LHCN-M2 (cell line): Measurements from ENCODE around the gene FNDC3B. TPM values are rescaled to one million over a fixed set of nuclear protein-coding genes. Genes with fewer than 3 reads are reported as not detected.
A peak's percentile ranks its signal among the peaks of the same experiment; 100 is the strongest.

ENCODE experiments used
- DNase-seq: peaks from one replicate; pipeline ENCODE4 v3.0.0-alpha.2; 2012; ENCODE audit warnings: low read depth
- total RNA-seq: library from RNA; depleted of rRNA; stranded (reverse); fragments of >200 nt; gene quantifications from 2 replicates; pipeline ENCODE4 v1.2.3, GENCODE V29; 2014

The FNDC3B gene
- total RNA-seq, 1 experiment from 2014 or later, result 40.4 TPM

GRCh38 chr3:172258624-172259023, 219.2 kb downstream of the FNDC3B start:
- DNase-seq, result no peak

- DNase-seq, result no peak
Measured at GRCh38 chr3:172259111-172259541, 219.7 kb downstream of the FNDC3B start.

DNA sequence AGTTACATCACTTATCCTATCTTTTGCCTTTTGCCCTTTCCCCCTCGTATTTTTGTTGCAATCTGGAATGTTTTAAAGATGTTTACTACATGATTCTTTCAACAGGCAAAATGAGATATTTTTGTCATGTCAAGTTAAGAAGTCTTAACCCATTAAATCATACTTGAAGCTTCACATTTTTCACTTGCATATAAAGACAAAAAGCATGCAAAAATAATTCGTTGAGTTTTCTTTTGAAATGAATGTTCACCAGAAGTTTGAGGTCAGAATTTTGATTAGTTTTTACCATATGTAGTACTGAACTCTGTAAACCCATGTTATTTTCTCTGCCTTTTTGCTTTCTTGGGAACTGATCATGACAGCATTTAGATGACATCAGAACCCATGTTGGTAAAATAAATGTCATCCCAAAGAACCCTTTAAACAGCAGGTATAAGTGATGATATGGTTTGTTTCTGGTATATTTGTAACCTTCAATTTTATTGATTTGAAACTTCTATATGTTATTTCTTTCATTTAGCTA, 220.4 kb downstream of the FNDC3B start:
- no peak for DNase-seq

DNA sequence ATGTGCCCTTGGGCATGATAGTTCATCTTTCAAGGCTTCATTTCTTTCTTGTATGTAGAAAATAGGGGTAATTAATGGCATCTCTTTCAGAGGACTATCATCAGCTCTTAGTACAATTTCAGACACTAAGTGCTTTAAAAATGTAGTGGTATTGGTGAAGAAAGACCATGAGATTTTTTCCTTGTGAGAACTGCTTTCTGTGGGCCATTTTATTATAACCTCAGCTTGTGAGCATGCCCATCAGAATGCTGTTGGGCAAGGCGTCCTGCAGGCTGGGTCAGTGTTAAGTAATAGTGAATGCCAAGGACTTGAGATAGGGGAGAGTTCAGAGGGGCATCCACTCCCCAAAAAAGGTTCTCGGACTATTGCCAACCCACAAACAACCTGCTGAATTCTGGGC, 221.0 kb downstream of the FNDC3B start:
- DNase-seq, result peak; percentile 21

DNA sequence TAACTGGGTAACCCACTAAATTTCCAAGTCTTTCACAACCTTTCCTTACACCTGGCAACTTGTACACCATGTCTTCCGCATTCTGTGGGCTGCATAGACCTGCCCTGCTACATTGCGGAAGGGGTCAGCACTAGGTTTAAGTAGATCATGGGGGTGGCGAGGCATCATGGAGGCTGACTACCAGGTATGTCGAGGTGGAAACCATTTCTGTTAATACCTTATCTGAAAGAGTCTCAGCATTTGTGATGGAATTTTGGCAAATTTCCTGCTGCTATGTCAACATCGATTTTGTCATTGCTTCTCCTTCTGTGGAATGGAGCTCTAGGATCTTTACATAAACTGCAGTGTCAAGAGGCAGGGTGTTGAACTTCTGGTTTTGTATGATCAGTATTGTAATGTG, 221.7 kb downstream of the FNDC3B start:
- no peak for DNase-seq

GRCh38 chr3:172262991-172263608, 223.7 kb downstream of the FNDC3B start:
- DNase-seq, result no peak

DNA sequence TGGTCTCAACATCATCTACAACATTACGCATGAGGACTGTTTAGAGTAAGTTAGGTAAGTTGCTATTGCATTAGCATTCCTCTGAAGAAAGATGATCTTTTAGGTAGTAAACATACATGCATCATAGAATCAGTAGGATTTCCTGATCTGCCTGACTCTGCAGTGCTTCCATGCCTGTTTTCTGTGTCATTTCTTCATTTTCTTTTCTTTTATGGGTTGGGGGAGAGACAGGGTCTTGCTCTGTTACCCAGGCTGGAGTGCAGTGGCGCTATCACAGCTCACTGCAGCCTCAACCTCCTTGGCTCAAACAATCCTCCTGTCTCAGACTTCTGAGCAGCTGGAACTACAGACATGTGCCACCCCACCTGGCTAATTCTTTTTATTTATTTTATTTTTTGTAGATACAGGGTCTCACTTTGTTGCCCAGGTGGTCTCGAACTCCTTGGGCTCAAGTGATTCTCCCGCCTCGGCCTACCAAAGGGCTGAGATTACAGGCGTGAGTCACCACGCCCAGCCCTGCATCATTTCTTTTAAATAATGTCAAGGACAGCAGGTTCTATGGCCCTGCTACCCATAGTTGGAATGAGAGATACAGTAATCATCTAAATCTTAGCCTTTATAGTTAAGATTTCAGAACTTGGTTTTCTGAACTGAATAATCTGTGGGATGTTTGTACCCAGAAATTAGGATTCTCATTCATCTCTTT, 224.6 kb downstream of the FNDC3B start:
- DNase-seq, result no peak

- no peak for DNase-seq
Measured at GRCh38 chr3:172266103-172266502, 226.7 kb downstream of the FNDC3B start.

GRCh38 chr3:172268425-172268824, 229.0 kb downstream of the FNDC3B start:
- no peak for DNase-seq

DNA sequence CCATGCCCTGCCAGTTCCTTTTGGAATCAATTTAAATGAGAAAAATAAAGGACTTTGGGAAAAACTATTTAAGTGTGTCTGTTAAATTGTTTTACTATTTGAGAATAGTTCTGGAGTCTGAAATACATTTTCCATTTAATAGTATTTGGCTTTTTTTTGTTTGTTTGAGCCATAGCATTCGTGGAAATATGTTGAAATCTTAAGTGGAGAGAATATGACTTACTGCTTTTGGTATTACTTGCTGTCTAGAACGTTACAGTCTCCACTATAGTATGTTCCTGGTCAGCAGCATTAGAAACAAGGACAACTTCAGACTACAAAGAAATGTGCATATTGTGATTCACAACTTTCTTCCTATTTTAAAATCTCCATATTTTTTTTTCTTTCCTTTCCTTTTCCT, 229.5 kb downstream of the FNDC3B start:
- no peak for DNase-seq

DNA sequence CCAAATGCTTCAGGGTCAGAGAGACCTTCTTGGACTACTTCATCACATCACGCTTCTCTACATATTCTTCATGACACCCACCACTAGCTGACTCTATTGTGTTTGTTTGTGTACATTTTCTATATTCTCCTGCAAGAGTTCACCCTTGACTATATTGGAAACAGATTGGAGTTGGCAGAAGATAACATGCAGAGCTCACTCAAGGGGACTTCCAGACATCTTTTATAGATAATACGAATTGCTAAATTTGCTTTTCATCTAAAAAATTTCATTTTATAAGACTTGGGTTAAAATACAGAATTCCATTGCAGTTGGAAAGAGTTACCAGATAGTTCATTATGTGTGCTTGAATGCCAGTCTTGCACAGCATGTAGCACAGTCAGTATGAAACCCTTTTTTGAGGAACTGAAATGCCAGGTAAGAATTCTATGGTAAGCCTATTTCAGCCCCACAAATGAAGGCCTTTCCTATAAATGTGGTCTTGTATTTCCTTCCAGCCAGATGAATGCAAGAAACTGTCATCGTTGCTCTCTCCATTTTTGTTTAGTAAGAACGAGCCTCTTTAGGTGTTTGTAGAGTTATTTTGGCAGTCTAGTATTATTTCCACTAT, 231.3 kb downstream of the FNDC3B start:
- no peak for DNase-seq

- DNase-seq, result no peak
Measured at GRCh38 chr3:172271386-172271976, 232.1 kb downstream of the FNDC3B start.

- peak; percentile 49 for DNase-seq
Measured at GRCh38 chr3:172272698-172273097, 233.3 kb downstream of the FNDC3B start.

GRCh38 chr3:172273378-172273777, 234.0 kb downstream of the FNDC3B start:
- DNase-seq, result no peak

- no peak for DNase-seq
Measured at GRCh38 chr3:172274906-172275305, 235.5 kb downstream of the FNDC3B start.

DNA sequence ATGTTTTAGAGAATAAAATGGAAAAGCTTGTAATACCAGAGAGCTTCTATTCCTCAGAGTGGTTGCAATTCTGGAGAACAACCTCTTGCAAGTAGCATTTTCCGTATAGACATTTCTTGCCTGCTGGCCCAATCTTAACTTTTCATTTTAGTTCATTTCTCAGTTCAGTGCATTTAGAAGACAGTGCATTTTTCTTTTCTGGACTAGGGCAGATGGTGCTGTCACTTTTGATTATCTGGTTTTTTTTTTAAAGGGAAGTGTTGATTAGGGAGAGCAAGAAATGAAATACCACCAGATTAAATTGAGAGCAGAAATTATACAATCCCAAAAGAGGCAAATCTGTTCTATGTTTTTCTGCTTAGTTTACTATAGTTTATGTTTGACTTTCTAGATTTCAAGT, 236.2 kb downstream of the FNDC3B start:
- DNase-seq, result no peak

DNA sequence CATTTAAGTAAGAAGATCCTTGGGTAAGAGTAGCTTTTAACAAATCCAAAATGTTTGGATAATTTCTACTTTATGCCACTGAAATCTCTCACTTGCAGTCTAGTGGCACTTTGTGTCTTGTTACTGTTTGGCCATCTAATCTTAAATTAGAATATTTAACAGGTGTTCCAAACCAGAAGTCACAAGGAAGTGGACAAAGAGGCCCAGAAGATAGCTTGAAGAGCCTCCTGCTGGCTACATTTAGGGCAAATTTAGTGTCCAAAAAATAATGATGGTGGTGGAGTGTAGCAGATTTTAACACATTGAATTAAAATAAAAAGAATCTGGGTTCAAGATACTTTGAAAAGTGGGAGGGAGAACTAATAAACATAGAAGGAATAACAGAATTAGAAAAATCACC, 236.7 kb downstream of the FNDC3B start:
- no peak for DNase-seq

- DNase-seq, result no peak
Measured at GRCh38 chr3:172277151-172277652, 237.8 kb downstream of the FNDC3B start.

DNA sequence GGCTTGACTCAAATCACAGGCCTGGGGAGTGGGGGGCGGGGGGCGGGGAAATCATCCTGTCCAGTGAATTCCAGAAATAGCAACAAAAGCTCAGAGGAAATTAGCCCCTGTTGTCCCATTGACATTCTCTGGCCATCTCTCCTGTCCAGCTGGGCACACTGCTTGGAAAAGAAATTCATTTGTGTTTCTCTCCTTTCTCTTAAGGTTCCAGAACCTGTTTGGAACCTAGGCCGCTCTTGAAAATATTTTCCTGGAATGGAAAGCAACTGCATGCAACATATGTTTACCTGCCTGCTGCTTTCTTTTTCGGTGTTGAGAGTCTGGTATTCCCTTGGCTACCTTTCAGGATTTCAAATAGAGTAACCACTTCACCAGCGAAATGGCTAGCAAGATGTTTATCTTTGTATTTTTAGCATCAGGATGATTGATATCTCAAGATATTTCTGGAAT, 239.8 kb downstream of the FNDC3B start:
- no peak for DNase-seq

DNA sequence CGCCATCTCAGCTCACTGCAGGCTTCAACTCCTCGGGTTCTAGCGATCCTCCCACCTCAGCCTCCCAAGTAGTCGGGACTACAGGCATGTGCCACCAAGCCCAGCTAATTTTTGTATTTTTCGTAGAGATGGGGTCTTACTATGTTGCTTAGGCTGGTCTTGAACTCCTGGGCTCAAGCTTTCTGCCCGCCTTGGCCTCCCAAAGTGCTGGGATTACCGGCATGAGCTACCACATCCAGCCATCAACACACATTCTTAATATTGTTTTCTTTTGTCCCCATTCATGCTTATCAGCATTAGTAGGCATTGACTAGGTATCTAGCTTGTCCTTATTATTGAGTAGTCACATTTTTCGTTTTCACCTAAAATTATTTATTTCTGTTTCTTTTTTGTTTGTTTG, 240.6 kb downstream of the FNDC3B start:
- no peak for DNase-seq

GRCh38 chr3:172280406-172281051, 241.2 kb downstream of the FNDC3B start:
- peak; percentile 59 for DNase-seq

GRCh38 chr3:172281884-172282283, 242.5 kb downstream of the FNDC3B start:
- no peak for DNase-seq
